ENCODE measurements around the gene GFPT1.

The GFPT1 gene

GRCh38 chr2:69287544-69287943 lies 99.5 kb downstream of the GFPT1 start:
- no peak for DNase-seq

- no peak for DNase-seq
Measured at GRCh38 chr2:69285379-69285894, 101.6 kb downstream of the GFPT1 start.

GRCh38 chr2:69280796-69281412 lies 106.1 kb downstream of the GFPT1 start:
- DNase-seq, result no peak

GRCh38 chr2:69279931-69280681 lies 106.9 kb downstream of the GFPT1 start:
- DNase-seq, result no peak

- DNase-seq, result no peak
Measured at GRCh38 chr2:69279211-69279610, 107.8 kb downstream of the GFPT1 start.

- DNase-seq, result peak; percentile 15
Measured at GRCh38 chr2:69278366-69278765, 108.7 kb downstream of the GFPT1 start.

- no peak for DNase-seq
Measured at GRCh38 chr2:69275490-69275889, 111.5 kb downstream of the GFPT1 start.

- DNase-seq, result no peak
Measured at GRCh38 chr2:69272803-69273471, 114.1 kb downstream of the GFPT1 start.

GRCh38 chr2:69271831-69272257 lies 115.2 kb downstream of the GFPT1 start:
- no peak for DNase-seq
